Posterior cingulate gyrus (tissue), 11 donors: Measurements from ENCODE around the gene SMDT1.

ENCODE experiments used
- DNase-seq, 10 donors: peaks; one replicate each; pipeline versions ENCODE4 v3.0.0 to v3.0.0-alpha.2; 2020 to 2021; ENCODE audit warnings: mixed read lengths in 3 of 10
- intact Hi-C: fragments of 100-400 bp; cut with DNase I; formaldehyde crosslinking; loops from one replicate; pipeline ENCODE4 v1.15.1; 2023

Gene SMDT1

GRCh38 chr22:42079319-42080251 is at the start of gene SMDT1:
SMDT1 (plus strand) TSS chr22:42079700; CDS start chr22:42079769, 69 bp downstream.
- intact Hi-C loops: loop anchor here (1.0 kb wide), 1 partner anchor 11 kb away; the partner anchor contains the start of gene NDUFA6

GRCh38 chr22:42033263-42034181 is 46.0 kb upstream of the SMDT1 start:
- no peak for DNase-seq
- intact Hi-C loops: no loop called here

More at GRCh38 chr22:42079319-42080251, at the start of gene SMDT1:
- peak; percentile 98 to 100 (median 99) for DNase-seq

GRCh38 chr22:42035256-42035655 is 44.2 kb upstream of the SMDT1 start:
- DNase-seq: no peak
- intact Hi-C loops: no loop called here

- intact Hi-C loops: no loop called here
These were observed 40.2 kb upstream of the SMDT1 start for GRCh38 chr22:42039271-42039670.

GRCh38 chr22:42041784-42042183 is 37.7 kb upstream of the SMDT1 start:
- no peak for DNase-seq
- intact Hi-C loops: no loop called here

More at GRCh38 chr22:42039271-42039670, 40.2 kb upstream of the SMDT1 start:
- DNase-seq: no peak

- DNase-seq: no peak
These were observed 28.8 kb upstream of the SMDT1 start for GRCh38 chr22:42050641-42051180.

GRCh38 chr22:42052765-42053164 is 26.7 kb upstream of the SMDT1 start:
- intact Hi-C loops: no loop called here
- DNase-seq: no peak

More at GRCh38 chr22:42050641-42051180, 28.8 kb upstream of the SMDT1 start:
- intact Hi-C loops: no loop called here

GRCh38 chr22:42056757-42057511 is 22.6 kb upstream of the SMDT1 start:
- intact Hi-C loops: no loop called here
- no peak for DNase-seq

- peak in 1 of 10 donors; percentile 22 for DNase-seq
- intact Hi-C loops: no loop called here
These were observed 19.0 kb upstream of the SMDT1 start for GRCh38 chr22:42060489-42060888.

- DNase-seq: peak in 1 of 10 donors; percentile 18
- intact Hi-C loops: no loop called here
These were observed 18.5 kb upstream of the SMDT1 start for GRCh38 chr22:42061041-42061440.

GRCh38 chr22:42062506-42063170 is 16.9 kb upstream of the SMDT1 start:
- intact Hi-C loops: no loop called here
- peak in 1 of 10 donors; percentile 17 for DNase-seq

GRCh38 chr22:42064629-42065028 is 14.9 kb upstream of the SMDT1 start:
- intact Hi-C loops: no loop called here
- DNase-seq: peak in 1 of 10 donors; percentile 18

GRCh38 chr22:42065438-42066125 is 13.9 kb upstream of the SMDT1 start:
- DNase-seq: peak in 1 of 10 donors; percentile 51
- intact Hi-C loops: no loop called here

GRCh38 chr22:42066126-42066761 is 13.3 kb upstream of the SMDT1 start:
- peak in 1 of 10 donors; percentile 77 for DNase-seq
- intact Hi-C loops: no loop called here

GRCh38 chr22:42066937-42067336 is 12.6 kb upstream of the SMDT1 start:
- peak in 1 of 10 donors; percentile 7 for DNase-seq
- intact Hi-C loops: no loop called here

- DNase-seq: peak in 1 of 10 donors; percentile 55
- intact Hi-C loops: no loop called here
These were observed 11.7 kb upstream of the SMDT1 start for GRCh38 chr22:42067671-42068251.

GRCh38 chr22:42068291-42068690 is 11.2 kb upstream of the SMDT1 start:
- DNase-seq: peak in 1 of 10 donors; percentile 32
- intact Hi-C loops: no loop called here
